K562 (cell line): ENCODE measurements around the gene CCDC9. TPM values are rescaled to one million over a fixed set of nuclear protein-coding genes. Genes with fewer than 3 reads are reported as not detected.

ENCODE experiments used
- CBX2 ChIP-seq: fragments of 200-600 bp; sonication (generic); IDR thresholded peaks from one replicate; pipeline ENCODE4 v1.6.1; 2012; ENCODE audit warnings: mild to moderate bottlenecking, low read length, inconsistent platforms; ENCODE audit not compliant: insufficient read depth, poor library complexity, severe bottlenecking
- CHD4 ChIP-seq: fragments of 200-600 bp; sonication (generic); IDR thresholded peaks from 3 replicates; pipeline ENCODE4 v1.6.1; 2012; ENCODE audit warnings: low read depth, mild to moderate bottlenecking, mixed read lengths, low read length, inconsistent platforms; ENCODE audit not compliant: insufficient read depth, insufficient replicate concordance, poor library complexity, severe bottlenecking
- E2F5 ChIP-seq: sonication (generic); formaldehyde crosslinking; IDR thresholded peaks from 2 replicates; pipeline ENCODE4 v1.8.0; 2022; ENCODE audit warnings: mild to moderate bottlenecking, missing genetic modification reagents
- ELF2 ChIP-seq: fragments of 250-450 bp; sonication (Bioruptor Pico); IDR thresholded peaks from 2 replicates; pipeline ENCODE4 v1.5.0; 2021; ENCODE audit warnings: mild to moderate bottlenecking
- FIP1L1 ChIP-seq: fragments of 200-400 bp; formaldehyde crosslinking; IDR thresholded peaks from 2 replicates; pipeline ENCODE4 v1.6.1; 2018; ENCODE audit warnings: mild to moderate bottlenecking, low read depth, low read length; ENCODE audit not compliant: poor library complexity, severe bottlenecking
- FOSL1 ChIP-seq: fragments of 200-800 bp; sonication (Bioruptor generic); conservative IDR thresholded peaks from 2 replicates; pipeline ENCODE4 v1.6.1; 2016; ENCODE audit warnings: missing genetic modification characterization, missing compliant biosample characterization
- FOXK2 ChIP-seq, 2 experiments: fragments of 450-650 bp; IDR thresholded peaks in 1 of 2; conservative IDR thresholded peaks in 1 of 2; 2 replicates each; pipeline ENCODE4 v1.6.1; 2016; ENCODE audit warnings: low read depth in 2 of 2, mild to moderate bottlenecking in 1 of 2
- GABPA ChIP-seq: fragments of 200-800 bp; sonication (Bioruptor generic); conservative IDR thresholded peaks from 2 replicates; pipeline ENCODE4 v1.6.1; 2016; ENCODE audit warnings: low read depth, missing genetic modification characterization, missing compliant biosample characterization
- KLF10 ChIP-seq: fragments of 250-450 bp; sonication (Bioruptor Pico); IDR thresholded peaks from 2 replicates; pipeline ENCODE4 v1.6.1; 2021; ENCODE audit warnings: matching md5 sums
- MEF2D ChIP-seq: conservative IDR thresholded peaks from 2 replicates; pipeline ENCODE4 v1.6.1; 2016; ENCODE audit warnings: low read depth, missing genetic modification characterization, missing compliant biosample characterization
- POU5F1 ChIP-seq: fragments of 150-350 bp; IDR thresholded peaks from 2 replicates; pipeline ENCODE4 v1.6.1; 2014; ENCODE audit warnings: borderline replicate concordance, low read length, low read depth, mild to moderate bottlenecking; ENCODE audit not compliant: partially characterized antibody
- RBM17 ChIP-seq: fragments of 200-400 bp; formaldehyde crosslinking; IDR thresholded peaks from 2 replicates; pipeline ENCODE4 v1.6.1; 2017; ENCODE audit warnings: low read depth, mild to moderate bottlenecking, low read length, borderline replicate concordance
- SAFB ChIP-seq: fragments of 200-400 bp; formaldehyde crosslinking; IDR thresholded peaks from 2 replicates; pipeline ENCODE4 v1.6.1; 2017; ENCODE audit warnings: low read depth, low read length, borderline replicate concordance
- STAT5A ChIP-seq: IDR thresholded peaks from 2 replicates; pipeline ENCODE4 v1.6.1; 2012; ENCODE audit warnings: low read length, inconsistent platforms, borderline replicate concordance
- ZNF165 ChIP-seq: fragments of 250-450 bp; sonication (Bioruptor Pico); IDR thresholded peaks from 2 replicates; pipeline ENCODE4 v1.4.0; 2020; ENCODE audit warnings: borderline replicate concordance
- ZNF232 ChIP-seq: sonication (generic); formaldehyde crosslinking; IDR thresholded peaks from 2 replicates; pipeline ENCODE4 v1.8.0; 2022; ENCODE audit warnings: mild to moderate bottlenecking, missing genetic modification reagents
- ZNF282 ChIP-seq: sonication (generic); formaldehyde crosslinking; IDR thresholded peaks from 2 replicates; pipeline ENCODE4 v1.8.1; 2023; ENCODE audit warnings: missing genetic modification reagents
- ZNF518B ChIP-seq: fragments of 250-450 bp; sonication (Bioruptor Pico); IDR thresholded peaks from 2 replicates; pipeline ENCODE4 v1.5.0; 2021; ENCODE audit warnings: mild to moderate bottlenecking, moderate library complexity
- polyA plus RNA-seq, 8 experiments: library from polyadenylated mRNA; depleted of rRNA in 4 of 8; stranded (reverse) in 5 of 8; unstranded in 3 of 8; fragments of >200 nt; fragmentation: Nextera tagmentation in 2 of 8; fragmentation: Illumina TruSeq in 1 of 8; extraction: Ambion mirVana in 2 of 8; extraction: Trizol in 1 of 8; gene quantifications; 2 replicates each; pipeline versions ENCODE4 v1.2.1 to v1.2.3, GENCODE V29; 2011 to 2014; ENCODE audit warnings: inconsistent platforms in 1 of 8, missing spikeins in 1 of 8
- total RNA-seq, 7 experiments: library from RNA; depleted of rRNA in 6 of 7; stranded (reverse); fragments of >200 nt in 6 of 7; fragmentation: Illumina TruSeq in 2 of 7; extraction: Trizol in 2 of 7; gene quantifications; 2 replicates each; pipeline versions ENCODE4 v1.2.1 to v1.2.3, GENCODE V29; 2011 to 2021; ENCODE audit warnings: low replicate concordance in 1 of 7
- TF ChIP-seq, protein P1 (sequence below): conservative IDR thresholded peaks from 2 replicates; pipeline ENCODE4 v1.6.1; 2011; ENCODE audit warnings: low read depth, mild to moderate bottlenecking, low read length; ENCODE audit not compliant: control insufficient read depth
- TF ChIP-seq, protein P2 (sequence below): fragments of 450-650 bp; conservative IDR thresholded peaks from 2 replicates; pipeline ENCODE4 v1.6.1; 2016; ENCODE audit warnings: missing genetic modification characterization, low read depth, mild to moderate bottlenecking, control low read depth, missing compliant biosample characterization

Gene CCDC9
- total and polyA plus RNA-seq, 9 of the 15 experiments (the other 6 are each of a cell fraction or from before 2014, with no cell fraction given) = 0.23 to 38.6 (median 8.4) TPM

DNA sequence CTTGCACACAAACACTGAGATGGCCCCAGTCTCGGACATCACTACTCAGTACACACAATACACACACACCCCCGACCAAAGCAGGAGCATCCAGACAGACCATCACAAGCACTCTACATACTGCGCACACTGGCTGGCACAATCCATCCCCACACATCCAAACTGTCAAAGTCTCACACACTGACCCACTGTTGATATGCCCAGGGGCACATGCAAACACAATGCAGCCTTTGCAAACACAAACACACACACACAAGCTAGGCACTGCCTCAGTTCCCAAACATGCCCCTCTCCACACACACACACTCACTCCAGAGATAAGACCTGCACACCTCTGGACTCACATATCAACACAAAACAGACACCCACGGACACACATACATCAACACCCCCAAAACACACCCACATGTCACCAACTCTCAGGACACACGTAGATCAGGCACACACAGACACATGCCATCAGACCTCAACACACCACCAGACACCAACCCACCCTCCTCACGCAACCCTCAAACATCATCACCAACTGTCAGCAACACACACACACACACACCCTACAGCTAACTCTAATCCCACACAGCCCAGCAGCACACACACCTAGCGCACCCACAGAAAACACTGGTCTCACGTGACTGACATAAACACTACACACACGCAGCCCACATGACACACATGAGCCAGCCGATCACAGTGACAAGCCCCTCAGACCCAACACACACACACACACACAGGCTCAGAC, 27.2 kb upstream of the CCDC9 start (continued):
- no peak for TF ChIP-seq ELF2 (CRISPR knock-in tag)
- TF ChIP-seq STAT5A = peak; percentile 51; the same call in 1 of the 2 replicates
- no peak for TF ChIP-seq RBM17
- TF ChIP-seq GABPA (tag) = no peak
- TF ChIP-seq KLF10 (CRISPR knock-in tag) = no peak
- no peak for TF ChIP-seq FIP1L1
- no peak for TF ChIP-seq ZNF165 (CRISPR knock-in tag)
- no peak for TF ChIP-seq CBX2
- TF ChIP-seq ZNF518B (CRISPR knock-in tag) = no peak
- TF ChIP-seq FOXK2 (conservative IDR thresholded peaks at IDR 0.05 in 1 of 2, IDR thresholded peaks at IDR 0.05 in 1 of 2; ENCODE audit: low read depth in 2 of 2) = peak; percentile 87 to 92
- TF ChIP-seq E2F5 (CRISPR knock-in tag) = no peak
- TF ChIP-seq, protein P1, sequence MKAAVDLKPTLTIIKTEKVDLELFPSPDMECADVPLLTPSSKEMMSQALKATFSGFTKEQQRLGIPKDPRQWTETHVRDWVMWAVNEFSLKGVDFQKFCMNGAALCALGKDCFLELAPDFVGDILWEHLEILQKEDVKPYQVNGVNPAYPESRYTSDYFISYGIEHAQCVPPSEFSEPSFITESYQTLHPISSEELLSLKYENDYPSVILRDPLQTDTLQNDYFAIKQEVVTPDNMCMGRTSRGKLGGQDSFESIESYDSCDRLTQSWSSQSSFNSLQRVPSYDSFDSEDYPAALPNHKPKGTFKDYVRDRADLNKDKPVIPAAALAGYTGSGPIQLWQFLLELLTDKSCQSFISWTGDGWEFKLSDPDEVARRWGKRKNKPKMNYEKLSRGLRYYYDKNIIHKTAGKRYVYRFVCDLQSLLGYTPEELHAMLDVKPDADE = no peak
- TF ChIP-seq SAFB = no peak
- no peak for TF ChIP-seq FOSL1
- 0 out of 2 replicates have a peak, but pooled peaks have one; percentile 16 for TF ChIP-seq MEF2D (tag)
- TF ChIP-seq ZNF232 (CRISPR knock-in tag) = no peak
- TF ChIP-seq, protein P2, sequence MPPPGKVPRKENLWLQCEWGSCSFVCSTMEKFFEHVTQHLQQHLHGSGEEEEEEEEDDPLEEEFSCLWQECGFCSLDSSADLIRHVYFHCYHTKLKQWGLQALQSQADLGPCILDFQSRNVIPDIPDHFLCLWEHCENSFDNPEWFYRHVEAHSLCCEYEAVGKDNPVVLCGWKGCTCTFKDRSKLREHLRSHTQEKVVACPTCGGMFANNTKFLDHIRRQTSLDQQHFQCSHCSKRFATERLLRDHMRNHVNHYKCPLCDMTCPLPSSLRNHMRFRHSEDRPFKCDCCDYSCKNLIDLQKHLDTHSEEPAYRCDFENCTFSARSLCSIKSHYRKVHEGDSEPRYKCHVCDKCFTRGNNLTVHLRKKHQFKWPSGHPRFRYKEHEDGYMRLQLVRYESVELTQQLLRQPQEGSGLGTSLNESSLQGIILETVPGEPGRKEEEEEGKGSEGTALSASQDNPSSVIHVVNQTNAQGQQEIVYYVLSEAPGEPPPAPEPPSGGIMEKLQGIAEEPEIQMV (tag) = no peak
- TF ChIP-seq POU5F1 = no peak
- no peak for TF ChIP-seq CHD4
- no peak for TF ChIP-seq ZNF282 (CRISPR knock-in tag)
